HG03045 (cell line): ENCODE results near the gene GOLT1A.

Experiments
- ATAC-seq: cut with Tn5 transposase; IDR thresholded peaks from one replicate; pipeline ENCODE4 v1.9.1; 2021; ENCODE audit warnings: mild to moderate bottlenecking, moderate library complexity; ENCODE audit not compliant: unreplicated experiment

Gene GOLT1A

GRCh38 chr1:204213668-204214662 is at the start of gene GOLT1A:
GOLT1A (minus strand) TSS chr1:204213988; CDS start chr1:204213906, 82 bp downstream.
- ATAC-seq, result peak; percentile 53

GRCh38 chr1:204263254-204263910 is 49.6 kb upstream of the GOLT1A start:
- ATAC-seq, result no peak

- ATAC-seq, result no peak
Observed at GRCh38 chr1:204262506-204263253, 48.9 kb upstream of the GOLT1A start.

GRCh38 chr1:204261746-204262505 is 48.1 kb upstream of the GOLT1A start:
- no peak for ATAC-seq

GRCh38 chr1:204261266-204261665 is 47.5 kb upstream of the GOLT1A start:
- no peak for ATAC-seq

GRCh38 chr1:204260601-204261197 is 46.9 kb upstream of the GOLT1A start:
- ATAC-seq, result no peak

- ATAC-seq, result no peak
Observed at GRCh38 chr1:204259782-204260181, 46.0 kb upstream of the GOLT1A start.

- no peak for ATAC-seq
Observed at GRCh38 chr1:204259196-204259595, 45.4 kb upstream of the GOLT1A start.

- no peak for ATAC-seq
Observed at GRCh38 chr1:204258213-204259115, 44.7 kb upstream of the GOLT1A start.

- no peak for ATAC-seq
Observed at GRCh38 chr1:204257446-204257845, 43.7 kb upstream of the GOLT1A start.

GRCh38 chr1:204256531-204256930 is 42.7 kb upstream of the GOLT1A start:
- no peak for ATAC-seq

GRCh38 chr1:204255966-204256365 is 42.2 kb upstream of the GOLT1A start:
- no peak for ATAC-seq

- ATAC-seq, result no peak
Observed at GRCh38 chr1:204255225-204255624, 41.4 kb upstream of the GOLT1A start.

GRCh38 chr1:204254031-204254661 is 40.4 kb upstream of the GOLT1A start:
- ATAC-seq, result no peak

- no peak for ATAC-seq
Observed at GRCh38 chr1:204251926-204252689, 38.3 kb upstream of the GOLT1A start.

- ATAC-seq, result no peak
Observed at GRCh38 chr1:204251286-204251685, 37.5 kb upstream of the GOLT1A start.

GRCh38 chr1:204250428-204251030 is 36.7 kb upstream of the GOLT1A start:
- ATAC-seq, result no peak
